ENCODE results near the gene PTPRK.

PTPRK gene

GRCh38 chr6:127937747-127938146 is 582.7 kb downstream of the PTPRK start:
- no peak overlapping the region for H3K27ac ChIP-seq (ENCODE audit: low read depth, low read length, poor library complexity, severe bottlenecking)
- peaks cover 2% of the 10 kb centered on the region; the same call in 1 of the 2 replicates for H3K9me3 ChIP-seq (ENCODE audit: low read length)
- no peak for TF ChIP-seq CTCF (IDR thresholded peaks at IDR 0.05; ENCODE audit: low read length)
- no peak for TF ChIP-seq EZH2 (IDR thresholded peaks at IDR 0.05; ENCODE audit: borderline replicate concordance, low read length)
- no peak overlapping the region for H2AFZ ChIP-seq (ENCODE audit: low read length)
- no peaks in the 10 kb centered on the region for H3K27me3 ChIP-seq (ENCODE audit: insufficient read depth, low read length)
- no peaks in the 10 kb centered on the region for H4K20me1 ChIP-seq (ENCODE audit: insufficient read depth, low read length)
- H3K4me2 ChIP-seq (ENCODE audit: low read length) = no peak overlapping the region
- H3K4me3 ChIP-seq (ENCODE audit: low read depth, low read length, poor library complexity, severe bottlenecking) = no peak overlapping the region
- no peaks in the 10 kb centered on the region for H3K4me1 ChIP-seq (ENCODE audit: insufficient read depth, low read length, severe bottlenecking)
- H3K9me2 ChIP-seq (ENCODE audit: low read depth, low read length) = no peaks in the 10 kb centered on the region
- H3K79me2 ChIP-seq (ENCODE audit: insufficient read depth, low read length) = no peaks in the 10 kb centered on the region
- H3K9ac ChIP-seq (ENCODE audit: low read length) = no peak overlapping the region
- H3K36me3 ChIP-seq (ENCODE audit: insufficient read depth, low read length) = no peaks in the 10 kb centered on the region
- no peaks in the 10 kb centered on the region for H3F3A ChIP-seq (ENCODE audit: insufficient read depth, low read length)

GRCh38 chr6:127937102-127937501 is 583.3 kb downstream of the PTPRK start:
- Histone ChIP-seq H3K4me3 (ENCODE audit: low read depth, low read length, poor library complexity, severe bottlenecking) (no peak overlapping the region), H3K27ac (ENCODE audit: low read depth, low read length, poor library complexity, severe bottlenecking) (no peak overlapping the region), H3K9me3 (ENCODE audit: low read length) (peaks cover 2% of the 10 kb centered on the region; the same call in 1 of the 2 replicates), H3K27me3 (ENCODE audit: insufficient read depth, low read length) (no peaks in the 10 kb centered on the region), H3F3A (ENCODE audit: insufficient read depth, low read length) (no peaks in the 10 kb centered on the region), H3K4me1 (ENCODE audit: insufficient read depth, low read length, severe bottlenecking) (no peaks in the 10 kb centered on the region), H4K20me1 (ENCODE audit: insufficient read depth, low read length) (no peaks in the 10 kb centered on the region), H3K9me2 (ENCODE audit: low read depth, low read length) (no peaks in the 10 kb centered on the region), H3K79me2 (ENCODE audit: insufficient read depth, low read length) (no peaks in the 10 kb centered on the region), H2AFZ (ENCODE audit: low read length) (no peak overlapping the region), H3K36me3 (ENCODE audit: insufficient read depth, low read length) (no peaks in the 10 kb centered on the region), H3K4me2 (ENCODE audit: low read length) (no peak overlapping the region), H3K9ac (ENCODE audit: low read length) (no peak overlapping the region)
- TF ChIP-seq EZH2 (IDR thresholded peaks at IDR 0.05; ENCODE audit: borderline replicate concordance, low read length) (no peak), CTCF (IDR thresholded peaks at IDR 0.05; ENCODE audit: low read length) (no peak)

- Histone ChIP-seq H3K4me2 (ENCODE audit: low read length) (no peak overlapping the region), H3K79me2 (ENCODE audit: insufficient read depth, low read length) (no peaks in the 10 kb centered on the region), H3K4me3 (ENCODE audit: low read depth, low read length, poor library complexity, severe bottlenecking) (no peak overlapping the region), H2AFZ (ENCODE audit: low read length) (no peak overlapping the region), H4K20me1 (ENCODE audit: insufficient read depth, low read length) (no peaks in the 10 kb centered on the region), H3F3A (ENCODE audit: insufficient read depth, low read length) (no peaks in the 10 kb centered on the region), H3K27ac (ENCODE audit: low read depth, low read length, poor library complexity, severe bottlenecking) (no peak overlapping the region), H3K27me3 (ENCODE audit: insufficient read depth, low read length) (no peaks in the 10 kb centered on the region), H3K4me1 (ENCODE audit: insufficient read depth, low read length, severe bottlenecking) (no peaks in the 10 kb centered on the region), H3K9me3 (ENCODE audit: low read length) (peaks cover 2% of the 10 kb centered on the region; the same call in 1 of the 2 replicates), H3K9me2 (ENCODE audit: low read depth, low read length) (no peaks in the 10 kb centered on the region), H3K9ac (ENCODE audit: low read length) (no peak overlapping the region), H3K36me3 (ENCODE audit: insufficient read depth, low read length) (no peaks in the 10 kb centered on the region)
- TF ChIP-seq EZH2 (IDR thresholded peaks at IDR 0.05; ENCODE audit: borderline replicate concordance, low read length) = no peak
- TF ChIP-seq CTCF (IDR thresholded peaks at IDR 0.05; ENCODE audit: low read length) = no peak
Measured at GRCh38 chr6:127934956-127935355, 585.4 kb downstream of the PTPRK start.
